Liver (tissue), 9 donors: Measurements from ENCODE around the gene FXYD2. TPM values are rescaled to one million over a fixed set of nuclear protein-coding genes. Genes with fewer than 3 reads are reported as not detected.
A peak's percentile ranks its signal among the peaks of the same experiment; 100 is the strongest.

Experiments
- DNase-seq: peaks from one replicate; pipeline ENCODE4 v3.0.0-alpha.2; 2017; ENCODE audit warnings: low spot score
- H3K27ac ChIP-seq, 2 donors: one replicate each; pipeline ENCODE4 v1.7.0; 2013; ENCODE audit warnings: inconsistent platforms in 2 of 2, low read length in 2 of 2, control low read depth in 1 of 2, low read depth in 1 of 2, mild to moderate bottlenecking in 1 of 2
- H3K27me3 ChIP-seq, 4 donors: one replicate each; pipeline versions ENCODE4 v1.6.1 to v1.7.0; 2013; ENCODE audit warnings: low read length in 3 of 4, inconsistent platforms in 1 of 4, mild to moderate bottlenecking in 1 of 4, moderate library complexity in 1 of 4; ENCODE audit not compliant: control insufficient read depth in 4 of 4, insufficient read depth in 4 of 4
- H3K36me3 ChIP-seq, 4 donors: one replicate each; pipeline versions ENCODE4 v1.6.1 to v1.7.0; 2013; ENCODE audit warnings: low read length in 3 of 4, mild to moderate bottlenecking in 3 of 4, low read depth in 1 of 4, moderate library complexity in 1 of 4; ENCODE audit not compliant: control insufficient read depth in 4 of 4, insufficient read depth in 3 of 4
- H3K4me1 ChIP-seq, 4 donors: one replicate each; pipeline versions ENCODE4 v1.6.1 to v1.7.0; 2013; ENCODE audit warnings: low read length in 3 of 4, mild to moderate bottlenecking in 3 of 4, moderate library complexity in 1 of 4; ENCODE audit not compliant: control insufficient read depth in 4 of 4, insufficient read depth in 4 of 4
- H3K4me3 ChIP-seq, 3 donors: one replicate each; pipeline versions ENCODE4 v1.6.1 to v1.7.0; 2013; ENCODE audit warnings: low read length in 3 of 3, control low read depth in 1 of 3, low read depth in 1 of 3, mild to moderate bottlenecking in 1 of 3
- H3K9ac ChIP-seq, 2 donors: one replicate each; pipeline ENCODE4 v1.7.0; 2013; ENCODE audit warnings: low read length in 2 of 2, mild to moderate bottlenecking in 2 of 2, moderate library complexity in 2 of 2, control low read depth in 1 of 2, low read depth in 1 of 2
- H3K9me3 ChIP-seq, 4 donors: one replicate each; pipeline versions ENCODE4 v1.6.1 to v1.7.0; 2013; ENCODE audit warnings: low read length in 3 of 4; ENCODE audit not compliant: control insufficient read depth in 4 of 4
- ATF3 ChIP-seq: IDR thresholded peaks from 2 replicates; pipeline ENCODE4 v1.6.1; 2016; ENCODE audit warnings: antibody characterized with exemption
- CTCF ChIP-seq: fragments of 150-350 bp; IDR thresholded peaks from 2 replicates; pipeline ENCODE4 v1.5.1; 2017; ENCODE audit warnings: improper control_type of control experiment, low read depth, low read length; ENCODE audit not compliant: missing input control
- EGR1 ChIP-seq, 2 donors: IDR thresholded peaks; 2 replicates each; pipeline ENCODE4 v1.6.1; 2016 to 2018; ENCODE audit warnings: antibody characterized with exemption in 2 of 2, low read depth in 2 of 2
- FOXA1 ChIP-seq: IDR thresholded peaks from 2 replicates; pipeline ENCODE4 v1.6.1; 2016; ENCODE audit warnings: antibody characterized with exemption
- FOXA2 ChIP-seq: IDR thresholded peaks from 2 replicates; pipeline ENCODE4 v1.6.1; 2016; ENCODE audit warnings: antibody characterized with exemption
- GABPA ChIP-seq, 2 donors: IDR thresholded peaks in 1 of 2; conservative IDR thresholded peaks in 1 of 2; 2 replicates each; pipeline ENCODE4 v1.6.1; 2016; ENCODE audit warnings: antibody characterized with exemption in 2 of 2, mild to moderate bottlenecking in 1 of 2, moderate library complexity in 1 of 2
- HNF4A ChIP-seq, 2 donors: conservative IDR thresholded peaks; 2 replicates each; pipeline ENCODE4 v1.6.1; 2016; ENCODE audit warnings: antibody characterized with exemption in 2 of 2, mild to moderate bottlenecking in 2 of 2
- HNF4G ChIP-seq: IDR thresholded peaks from 2 replicates; pipeline ENCODE4 v1.6.1; 2016; ENCODE audit warnings: antibody characterized with exemption
- JUND ChIP-seq, 2 donors: IDR thresholded peaks; 2 replicates each; pipeline ENCODE4 v1.6.1; 2016; ENCODE audit warnings: antibody characterized with exemption in 2 of 2
- MAX ChIP-seq: IDR thresholded peaks from 2 replicates; pipeline ENCODE4 v1.6.1; 2016; ENCODE audit warnings: antibody characterized with exemption
- NR2F2 ChIP-seq: IDR thresholded peaks from 2 replicates; pipeline ENCODE4 v1.6.1; 2016; ENCODE audit warnings: antibody characterized with exemption
- RAD21 ChIP-seq, 2 donors: IDR thresholded peaks; 2 replicates each; pipeline ENCODE4 v1.6.1; 2016; ENCODE audit warnings: antibody characterized with exemption in 2 of 2, mild to moderate bottlenecking in 2 of 2
- REST ChIP-seq: IDR thresholded peaks from 2 replicates; pipeline ENCODE4 v1.6.1; 2016; ENCODE audit warnings: antibody characterized with exemption, mild to moderate bottlenecking
- RXRA ChIP-seq, 2 donors: IDR thresholded peaks; 2 replicates each; pipeline ENCODE4 v1.6.1; 2017 to 2018; ENCODE audit warnings: antibody characterized with exemption in 2 of 2, mild to moderate bottlenecking in 1 of 2
- SP1 ChIP-seq: IDR thresholded peaks from 2 replicates; pipeline ENCODE4 v1.6.1; 2018; ENCODE audit warnings: antibody characterized with exemption, mild to moderate bottlenecking
- TAF1 ChIP-seq: conservative IDR thresholded peaks from 2 replicates; pipeline ENCODE4 v1.6.1; 2016; ENCODE audit warnings: antibody characterized with exemption, mild to moderate bottlenecking
- YY1 ChIP-seq: IDR thresholded peaks from 2 replicates; pipeline ENCODE4 v1.6.1; 2016; ENCODE audit warnings: antibody characterized with exemption, mild to moderate bottlenecking
- ZBTB33 ChIP-seq: IDR thresholded peaks from 2 replicates; pipeline ENCODE4 v1.6.1; 2016; ENCODE audit warnings: antibody characterized with exemption
- WGBS: extraction: QIAGEN DNeasy Blood & Tissue Kit; methylation state at CpG from one replicate; pipeline ENCODE4 v1.1.7; 2013; 5-methylcytosine and 5-hydroxymethylcytosine counted together
- polyA plus RNA-seq, 2 donors: library from polyadenylated mRNA; stranded (reverse) in 1 of 2; unstranded in 1 of 2; fragments of 200-250 nt in 1 of 2; fragments of >200 nt in 1 of 2; fragmentation: Nextera tagmentation in 1 of 2; extraction: Ambion mirVana in 1 of 2; gene quantifications; one replicate each; pipeline versions ENCODE4 v1.2.1 to v1.2.3, GENCODE V29; 2013 to 2015
- total RNA-seq, 2 donors: library from RNA; depleted of rRNA; stranded (reverse); fragments of >200 nt; gene quantifications; one replicate each; pipeline ENCODE4 v1.2.3, GENCODE V29; 2014
- donor health status: healthy.
- donor health status: healthy.
- donor health status: healthy.
- donor health status: healthy.
- donor health status: healthy.

The FXYD2 gene
- total and polyA plus RNA-seq, 4 donors: 20.2 to 105 (median 41.8) TPM

GRCh38 chr11:117842131-117842941 is 17.8 kb upstream of the FXYD2 start:
- Histone ChIP-seq H3K4me1 (no peaks in the 10 kb centered on the region), H3K27me3 (no peaks in the 10 kb centered on the region), H3K27ac (no peak overlapping the region), H3K4me3 (no peak overlapping the region), H3K9ac (no peak overlapping the region), H3K9me3 (no peaks in the 10 kb centered on the region), H3K36me3 (no peaks in the 10 kb centered on the region)
- 85% methylated on average over 16 of the region's 16 CpGs for WGBS
- peak; percentile 27 for DNase-seq
- TF ChIP-seq HNF4A (conservative IDR thresholded peaks at IDR 0.05) (no peak), TAF1 (no peak), EGR1 (IDR thresholded peaks at IDR 0.05; ENCODE audit: low read depth in 2 of 2) (no peak), GABPA (IDR thresholded peaks at IDR 0.05 in 1 of 2, conservative IDR thresholded peaks at IDR 0.05 in 1 of 2) (no peak), YY1 (no peak), HNF4G (no peak), FOXA2 (no peak), JUND (IDR thresholded peaks at IDR 0.05) (no peak), RAD21 (IDR thresholded peaks at IDR 0.05) (no peak), REST (no peak), RXRA (IDR thresholded peaks at IDR 0.05) (no peak), FOXA1 (no peak), ZBTB33 (no peak), ATF3 (no peak), CTCF (no peak), NR2F2 (no peak), SP1 (no peak), MAX (no peak)
